Raji (cell line): ENCODE measurements around the gene ENTPD1.

Source experiments
- POLR2A ChIP-seq: IDR thresholded peaks from 2 replicates; pipeline ENCODE4 v1.6.1; 2011; ENCODE audit warnings: low read depth, low read length, control low read depth; ENCODE audit not compliant: insufficient read depth

Gene ENTPD1, protein sequence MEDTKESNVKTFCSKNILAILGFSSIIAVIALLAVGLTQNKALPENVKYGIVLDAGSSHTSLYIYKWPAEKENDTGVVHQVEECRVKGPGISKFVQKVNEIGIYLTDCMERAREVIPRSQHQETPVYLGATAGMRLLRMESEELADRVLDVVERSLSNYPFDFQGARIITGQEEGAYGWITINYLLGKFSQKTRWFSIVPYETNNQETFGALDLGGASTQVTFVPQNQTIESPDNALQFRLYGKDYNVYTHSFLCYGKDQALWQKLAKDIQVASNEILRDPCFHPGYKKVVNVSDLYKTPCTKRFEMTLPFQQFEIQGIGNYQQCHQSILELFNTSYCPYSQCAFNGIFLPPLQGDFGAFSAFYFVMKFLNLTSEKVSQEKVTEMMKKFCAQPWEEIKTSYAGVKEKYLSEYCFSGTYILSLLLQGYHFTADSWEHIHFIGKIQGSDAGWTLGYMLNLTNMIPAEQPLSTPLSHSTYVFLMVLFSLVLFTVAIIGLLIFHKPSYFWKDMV

GRCh38 chr10:95756041-95756761, at the start of gene ENTPD1:
TSS of gene ENTPD1 (plus strand) at chr10:95756163. CDS start at chr10:95756240, 77 bp downstream.
- peak; percentile 47; the same call in 1 of the 2 replicates for TF ChIP-seq POLR2A

DNA sequence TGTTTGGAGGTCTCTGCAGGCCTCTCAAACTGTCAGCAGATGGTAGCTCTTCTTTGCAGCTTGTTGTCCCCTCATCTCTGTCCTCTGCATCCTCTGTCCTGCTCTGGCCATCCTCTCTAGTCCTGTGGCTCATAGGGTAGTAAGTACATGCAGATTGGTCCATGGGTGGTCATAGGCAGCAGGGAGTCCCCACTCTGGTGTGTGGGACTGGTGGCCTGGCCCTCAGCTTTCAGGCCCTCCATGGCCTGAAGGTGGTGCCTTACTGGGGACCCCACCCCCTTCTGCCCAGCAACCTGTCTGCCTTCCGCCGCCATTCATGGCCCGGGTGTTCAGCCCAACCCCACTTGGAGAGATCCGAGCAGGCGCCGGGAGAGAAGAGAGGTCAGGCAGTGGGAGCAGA, 49.4 kb upstream of the ENTPD1 start:
- no peak for TF ChIP-seq POLR2A

GRCh38 chr10:95706990-95707389, 49.0 kb upstream of the ENTPD1 start:
- TF ChIP-seq POLR2A = no peak

GRCh38 chr10:95711492-95711891, 44.5 kb upstream of the ENTPD1 start:
- no peak for TF ChIP-seq POLR2A

- TF ChIP-seq POLR2A = no peak
These were observed 39.5 kb upstream of the ENTPD1 start for GRCh38 chr10:95716466-95716865.

GRCh38 chr10:95716866-95717265, 39.1 kb upstream of the ENTPD1 start:
- TF ChIP-seq POLR2A = no peak

GRCh38 chr10:95728526-95728925, 27.4 kb upstream of the ENTPD1 start:
- TF ChIP-seq POLR2A = no peak

GRCh38 chr10:95729323-95730055, 26.5 kb upstream of the ENTPD1 start:
- TF ChIP-seq POLR2A = no peak

- TF ChIP-seq POLR2A = no peak
These were observed 25.7 kb upstream of the ENTPD1 start for GRCh38 chr10:95730233-95730632.

DNA sequence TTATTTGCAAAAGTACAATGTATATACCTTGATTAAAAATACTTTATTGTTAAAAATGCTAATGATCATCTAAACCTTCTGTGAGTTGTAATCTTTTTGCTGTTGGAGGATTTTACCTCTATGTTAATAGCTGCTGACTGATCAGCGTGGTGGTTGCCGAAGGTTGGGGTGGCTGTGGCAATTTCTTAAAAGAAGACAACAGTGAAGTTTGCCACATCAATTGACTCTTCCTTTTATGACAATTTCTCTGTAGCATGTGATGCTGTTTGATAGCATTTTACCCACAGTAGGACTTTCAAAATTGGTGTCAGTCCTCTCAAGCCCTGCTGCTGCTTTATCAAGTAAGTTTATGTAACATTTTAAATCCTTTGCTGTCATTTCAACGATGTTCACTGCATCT, 16.9 kb upstream of the ENTPD1 start:
- no peak for TF ChIP-seq POLR2A

- no peak for TF ChIP-seq POLR2A
These were observed 14.0 kb upstream of the ENTPD1 start for GRCh38 chr10:95741807-95742467.

DNA sequence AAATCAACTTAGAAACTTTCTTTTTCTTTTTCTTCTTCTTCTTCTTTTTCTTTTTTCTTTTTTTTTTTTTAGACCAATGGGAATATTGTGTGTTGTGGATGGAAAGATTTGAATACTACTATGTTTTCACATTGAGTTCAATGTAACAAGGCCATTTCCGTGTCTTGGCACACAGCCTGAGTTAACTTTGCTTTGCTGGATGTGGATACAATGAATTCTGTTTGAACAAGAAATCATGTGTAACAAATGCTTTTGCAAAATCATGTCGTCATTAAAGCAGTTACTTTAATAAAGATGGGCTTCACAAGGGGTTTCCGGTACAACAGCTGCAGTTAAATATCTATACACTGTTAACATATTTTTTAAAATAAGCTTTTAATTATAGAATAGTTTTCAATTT, 13.5 kb upstream of the ENTPD1 start:
- TF ChIP-seq POLR2A = no peak

- TF ChIP-seq POLR2A = no peak
These were observed 12.9 kb upstream of the ENTPD1 start for GRCh38 chr10:95742962-95743535.

GRCh38 chr10:95745501-95745900, 10.5 kb upstream of the ENTPD1 start:
- TF ChIP-seq POLR2A = no peak

GRCh38 chr10:95748349-95748748, 7.6 kb upstream of the ENTPD1 start:
- no peak for TF ChIP-seq POLR2A

GRCh38 chr10:95755511-95756004, 405 bp upstream of the ENTPD1 start:
- TF ChIP-seq POLR2A = no peak
